KBM-7 (cell line): ENCODE data around the gene INAFM2.

Source experiments
- DNase-seq: peaks from one replicate; pipeline ENCODE4 v3.0.0-alpha.2; 2015
- in situ Hi-C: fragments of 300-500 bp; cut with MboI; formaldehyde crosslinking; loops from 2 replicates; pipeline ENCODE4 v1.14.3; 2020; ENCODE audit warnings: low sequenced_read_pairs, low pct_unique_long_range_greater_than_20kb, mixed read lengths

INAFM2 gene

DNA sequence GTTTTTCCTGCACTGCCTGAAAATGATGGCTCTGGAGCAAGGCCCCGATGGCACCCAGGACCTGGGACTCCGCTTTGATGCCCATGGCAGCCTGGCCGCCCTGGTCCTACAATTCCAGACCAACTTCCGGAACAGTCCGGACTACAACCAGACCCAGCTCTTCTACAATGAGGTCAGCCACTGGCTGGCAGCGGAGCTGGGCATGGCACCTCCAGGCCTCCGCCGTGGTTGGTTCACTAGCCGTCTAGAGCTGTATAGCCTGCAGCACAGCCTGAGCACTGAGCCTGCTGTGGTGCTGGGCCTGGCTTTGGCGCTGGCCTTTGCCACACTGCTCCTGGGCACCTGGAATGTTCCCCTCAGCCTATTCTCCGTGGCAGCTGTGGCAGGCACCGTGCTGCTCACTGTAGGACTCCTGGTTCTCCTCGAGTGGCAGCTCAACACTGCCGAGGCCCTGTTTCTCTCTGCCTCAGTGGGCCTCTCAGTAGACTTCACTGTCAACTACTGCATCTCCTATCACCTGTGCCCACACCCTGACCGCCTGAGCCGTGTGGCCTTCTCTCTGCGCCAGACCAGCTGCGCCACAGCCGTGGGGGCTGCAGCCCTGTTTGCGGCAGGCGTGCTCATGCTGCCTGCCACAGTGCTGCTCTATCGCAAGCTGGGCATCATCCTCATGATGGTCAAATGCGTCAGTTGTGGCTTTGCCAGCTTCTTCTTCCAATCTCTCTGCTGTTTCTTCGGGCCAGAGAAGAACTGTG lies 45.4 kb downstream of the INAFM2 start:
- DNase-seq = no peak
- in situ Hi-C loops = no loop called here

DNA sequence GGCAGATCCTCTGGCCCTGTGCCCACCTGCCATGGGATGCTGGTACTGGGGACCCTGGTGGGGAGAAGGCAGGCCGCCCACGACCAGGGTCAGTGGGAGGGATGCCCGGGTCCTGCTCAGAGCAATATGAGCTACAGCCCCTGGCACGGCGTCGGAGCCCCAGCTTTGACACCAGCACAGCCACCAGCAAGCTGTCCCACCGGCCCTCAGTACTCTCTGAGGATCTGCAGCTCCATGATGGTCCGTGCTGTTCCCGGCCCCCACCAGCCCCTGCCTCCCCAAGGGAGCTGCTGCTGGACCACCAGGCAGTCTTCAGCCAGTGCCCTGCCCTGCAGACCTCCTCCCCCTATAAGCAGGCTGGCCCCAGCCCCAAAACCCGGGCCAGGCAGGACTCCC lies 46.0 kb downstream of the INAFM2 start:
- in situ Hi-C loops = no loop called here
- no peak for DNase-seq

DNA sequence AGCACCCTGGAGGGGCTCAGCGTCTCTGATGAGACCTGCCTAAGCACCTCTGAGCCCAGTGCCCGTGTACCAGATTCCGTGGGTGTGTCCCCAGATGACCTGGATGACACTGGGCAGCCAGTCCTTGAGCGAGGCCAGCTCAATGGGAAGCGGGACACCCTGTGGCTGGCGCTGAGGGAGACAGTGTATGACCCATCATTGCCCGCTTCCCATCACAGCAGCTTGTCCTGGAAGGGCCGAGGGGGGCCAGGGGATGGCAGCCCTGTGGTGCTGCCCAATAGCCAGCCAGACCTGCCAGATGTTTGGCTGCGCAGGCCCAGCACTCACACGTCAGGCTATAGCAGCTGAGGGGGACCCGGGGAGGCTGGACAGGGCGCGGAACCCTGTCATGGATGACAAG lies 46.5 kb downstream of the INAFM2 start:
- in situ Hi-C loops = no loop called here
- no peak for DNase-seq

DNA sequence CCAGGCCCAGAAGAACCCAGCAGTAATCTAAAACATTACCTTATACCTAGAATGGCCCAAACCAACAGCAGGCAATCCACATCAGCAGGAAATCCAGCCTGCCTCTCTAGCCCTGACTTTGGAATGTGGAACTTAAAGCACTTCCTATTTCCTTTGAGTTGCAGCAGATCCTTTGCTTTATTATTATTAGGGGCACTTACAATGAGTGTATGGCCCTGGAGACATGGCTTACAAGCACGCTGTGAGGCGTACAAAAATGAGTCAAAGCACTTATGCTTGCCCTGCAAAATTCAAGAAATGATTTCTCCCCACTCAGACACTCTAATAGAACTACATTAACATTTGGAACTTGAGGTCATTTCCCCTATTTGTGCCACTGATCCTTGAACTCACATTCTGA lies 49.5 kb downstream of the INAFM2 start:
- in situ Hi-C loops = no loop called here
- DNase-seq = no peak
